Nephron (organoid): Measurements from ENCODE around the gene PLEKHO2.

ENCODE experiments used
- H3K27ac Mint-ChIP-seq, 3 experiments: 2 replicates each; pipeline ENCODE4 v1.8.0; 2020; ENCODE audit warnings: mixed read lengths in 3 of 3, mild to moderate bottlenecking in 2 of 3, moderate library complexity in 1 of 3
- H3K27me3 Mint-ChIP-seq: 2 replicates; pipeline ENCODE4 v1.8.0; 2021; ENCODE audit warnings: low read depth, mild to moderate bottlenecking, moderate library complexity, mixed read lengths
- H3K36me3 Mint-ChIP-seq: 2 replicates; pipeline ENCODE4 v1.8.0; 2020; ENCODE audit warnings: low read depth, mixed read lengths
- H3K4me1 Mint-ChIP-seq: 2 replicates; pipeline ENCODE4 v1.8.0; 2020; ENCODE audit warnings: mixed read lengths
- H3K4me3 Mint-ChIP-seq, 3 experiments: 2 replicates each; pipeline ENCODE4 v1.8.0; 2020; ENCODE audit warnings: mild to moderate bottlenecking in 3 of 3, mixed read lengths in 3 of 3, moderate library complexity in 2 of 3
- H3K9me3 Mint-ChIP-seq: 2 replicates; pipeline ENCODE4 v1.8.0; 2020; ENCODE audit warnings: mixed read lengths
- TF ChIP-seq, protein P1 (sequence below), 3 experiments: fragments of 200-600 bp; sonication (generic); IDR thresholded peaks; one replicate each; pipeline ENCODE4 v1.5.0; 2021; ENCODE audit warnings: antibody characterized with exemption in 3 of 3; ENCODE audit not compliant: unreplicated experiment in 3 of 3

Gene PLEKHO2

DNA sequence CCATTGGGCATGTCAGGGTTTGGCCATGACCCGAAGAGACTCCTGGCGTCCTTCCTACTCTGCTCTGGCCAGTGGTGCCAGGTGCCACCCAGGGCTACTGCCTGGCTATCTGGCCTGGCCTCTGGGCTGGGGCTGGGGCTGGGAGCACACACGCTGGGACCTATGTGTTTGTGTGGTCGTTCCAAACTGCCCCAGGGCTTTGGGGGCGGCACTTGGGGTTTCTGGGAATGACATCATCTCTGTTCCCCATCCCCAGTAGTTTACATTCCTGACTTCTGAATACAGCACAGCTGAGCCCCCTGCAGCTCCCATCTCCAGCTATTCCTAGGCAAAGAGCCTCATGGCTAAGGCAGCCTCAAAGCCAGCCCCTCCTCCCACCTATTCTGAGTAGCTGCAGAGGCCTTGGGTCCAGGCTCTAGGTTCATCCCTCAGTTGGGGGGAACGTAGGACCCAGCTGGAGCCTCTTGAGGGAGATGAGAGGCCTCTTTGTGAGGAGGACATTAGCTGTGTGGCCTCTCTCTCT is 24.3 kb downstream of the PLEKHO2 start:
- Mint-ChIP-seq H3K27ac (peak overlapping the region; percentile 32 to 85 (median 73)), H3K27me3 (no peaks in the 10 kb centered on the region), H3K4me1 (peaks cover 37% of the 10 kb centered on the region), H3K9me3 (no peaks in the 10 kb centered on the region), H3K4me3 (no peak overlapping the region), H3K36me3 (peaks cover 25% of the 10 kb centered on the region)
- TF ChIP-seq, protein P1, sequence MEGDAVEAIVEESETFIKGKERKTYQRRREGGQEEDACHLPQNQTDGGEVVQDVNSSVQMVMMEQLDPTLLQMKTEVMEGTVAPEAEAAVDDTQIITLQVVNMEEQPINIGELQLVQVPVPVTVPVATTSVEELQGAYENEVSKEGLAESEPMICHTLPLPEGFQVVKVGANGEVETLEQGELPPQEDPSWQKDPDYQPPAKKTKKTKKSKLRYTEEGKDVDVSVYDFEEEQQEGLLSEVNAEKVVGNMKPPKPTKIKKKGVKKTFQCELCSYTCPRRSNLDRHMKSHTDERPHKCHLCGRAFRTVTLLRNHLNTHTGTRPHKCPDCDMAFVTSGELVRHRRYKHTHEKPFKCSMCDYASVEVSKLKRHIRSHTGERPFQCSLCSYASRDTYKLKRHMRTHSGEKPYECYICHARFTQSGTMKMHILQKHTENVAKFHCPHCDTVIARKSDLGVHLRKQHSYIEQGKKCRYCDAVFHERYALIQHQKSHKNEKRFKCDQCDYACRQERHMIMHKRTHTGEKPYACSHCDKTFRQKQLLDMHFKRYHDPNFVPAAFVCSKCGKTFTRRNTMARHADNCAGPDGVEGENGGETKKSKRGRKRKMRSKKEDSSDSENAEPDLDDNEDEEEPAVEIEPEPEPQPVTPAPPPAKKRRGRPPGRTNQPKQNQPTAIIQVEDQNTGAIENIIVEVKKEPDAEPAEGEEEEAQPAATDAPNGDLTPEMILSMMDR (IDR thresholded peaks at IDR 0.05; ENCODE audit: unreplicated experiment in 3 of 3), result no peak

DNA sequence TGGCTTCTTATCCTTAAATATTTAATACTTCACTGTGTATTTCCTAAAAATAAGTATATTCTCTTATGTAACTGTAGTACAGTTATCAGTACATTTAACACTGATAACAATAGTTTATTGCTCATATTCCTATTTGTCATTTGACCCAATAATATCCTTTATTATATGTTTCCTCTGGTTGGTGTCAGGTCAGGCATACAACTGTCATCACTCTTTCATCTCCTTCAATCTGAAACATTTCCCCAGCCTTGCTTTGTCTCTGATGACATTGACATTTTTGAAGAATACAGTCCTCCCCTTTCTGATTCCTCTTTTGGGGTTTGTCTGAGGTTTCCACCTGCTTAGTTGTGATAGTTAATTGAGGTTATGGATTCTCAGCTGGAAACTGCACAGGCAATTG is 27.8 kb downstream of the PLEKHO2 start:
- no peaks in the 10 kb centered on the region for H3K9me3 Mint-ChIP-seq
- H3K4me3 Mint-ChIP-seq, result no peak overlapping the region
- TF ChIP-seq, protein P1 (IDR thresholded peaks at IDR 0.05; ENCODE audit: unreplicated experiment in 3 of 3), result no peak
- H3K4me1 Mint-ChIP-seq, result peaks cover 19% of the 10 kb centered on the region
- H3K27me3 Mint-ChIP-seq, result peaks cover 3% of the 10 kb centered on the region
- no peak overlapping the region for H3K27ac Mint-ChIP-seq
- H3K36me3 Mint-ChIP-seq, result peaks cover 6% of the 10 kb centered on the region

DNA sequence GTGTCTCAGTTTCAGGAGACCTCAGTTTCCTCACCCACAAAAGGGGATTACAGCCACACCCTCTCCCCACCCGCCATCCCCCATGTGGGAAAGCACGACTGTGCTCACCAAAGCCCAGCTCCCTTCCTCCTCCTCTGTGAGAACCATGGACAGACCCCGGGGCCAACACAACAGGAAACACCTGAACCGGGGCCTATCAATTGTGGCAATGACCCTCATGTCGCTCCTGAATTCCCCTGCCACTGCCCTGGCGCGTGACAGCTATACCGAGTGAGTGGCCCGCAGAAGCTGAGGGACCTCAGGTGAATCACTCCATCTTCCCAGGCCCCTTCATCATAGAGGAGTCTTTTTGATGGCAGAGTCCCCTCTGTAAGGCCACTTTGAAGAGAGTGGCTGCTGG is 28.6 kb downstream of the PLEKHO2 start:
- Mint-ChIP-seq H3K27me3 (peaks cover 3% of the 10 kb centered on the region), H3K27ac (no peak overlapping the region), H3K36me3 (peaks cover 6% of the 10 kb centered on the region), H3K4me3 (no peak overlapping the region), H3K4me1 (peaks cover 26% of the 10 kb centered on the region), H3K9me3 (no peaks in the 10 kb centered on the region)
- TF ChIP-seq, protein P1 (IDR thresholded peaks at IDR 0.05; ENCODE audit: unreplicated experiment in 3 of 3), result no peak

DNA sequence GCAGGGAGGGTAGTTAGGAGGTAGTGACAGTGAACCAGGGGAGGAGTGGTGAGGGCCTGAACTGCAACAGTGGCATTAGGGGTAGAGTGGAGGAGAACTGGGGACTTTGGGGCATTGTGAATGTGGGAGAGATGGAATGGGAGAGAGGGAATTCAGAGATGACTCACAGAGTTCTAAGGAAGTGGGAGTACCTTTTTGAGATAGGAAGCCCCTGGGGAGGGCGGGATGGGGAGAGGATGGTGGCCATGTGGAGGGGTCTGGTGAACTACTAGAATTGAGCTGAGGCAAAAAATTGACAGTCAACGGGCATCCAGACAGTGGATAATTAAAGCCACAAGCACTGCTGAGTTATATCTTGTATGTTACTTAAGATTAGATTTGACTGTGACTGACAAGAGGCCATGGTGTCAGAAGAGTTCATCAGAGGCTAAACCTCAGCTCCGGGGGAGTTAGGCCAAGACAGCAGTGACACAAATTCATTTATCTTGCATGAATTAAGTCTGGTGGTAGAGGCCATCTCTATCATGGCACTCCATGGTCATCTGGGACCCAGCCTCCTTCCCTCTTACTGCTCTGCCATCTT is 34.0 kb downstream of the PLEKHO2 start:
- peaks cover 5% of the 10 kb centered on the region for H3K27me3 Mint-ChIP-seq
- TF ChIP-seq, protein P1 (IDR thresholded peaks at IDR 0.05; ENCODE audit: unreplicated experiment in 3 of 3), result no peak
- H3K9me3 Mint-ChIP-seq, result no peaks in the 10 kb centered on the region
- H3K27ac Mint-ChIP-seq, result peak overlapping the region in 1 of 3 experiments; percentile 18
- H3K4me1 Mint-ChIP-seq, result peaks cover 18% of the 10 kb centered on the region
- no peaks in the 10 kb centered on the region for H3K36me3 Mint-ChIP-seq
- H3K4me3 Mint-ChIP-seq, result no peak overlapping the region

DNA sequence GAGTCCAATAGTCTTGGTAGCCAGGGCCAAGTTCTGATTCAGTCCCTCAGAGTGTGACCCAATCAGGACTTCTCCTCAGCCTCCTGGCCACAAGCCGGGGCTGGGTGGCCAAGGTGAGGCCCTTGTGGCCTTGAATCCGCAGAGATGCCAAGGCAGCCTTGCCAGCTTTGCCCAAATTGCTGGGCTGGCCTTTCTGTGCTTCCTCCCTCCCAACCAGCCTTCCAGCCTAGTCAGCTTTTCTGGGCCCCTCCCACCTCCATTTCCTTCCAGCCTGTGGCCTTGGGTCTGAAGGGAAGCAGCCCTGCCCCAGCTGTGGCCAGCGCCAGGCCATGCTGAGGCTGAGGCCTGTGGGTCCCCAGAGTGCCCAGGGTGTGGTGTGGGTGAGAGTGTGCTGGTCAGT is 35.7 kb downstream of the PLEKHO2 start:
- Mint-ChIP-seq H3K27me3 (peaks cover 7% of the 10 kb centered on the region), H3K36me3 (no peaks in the 10 kb centered on the region), H3K9me3 (no peaks in the 10 kb centered on the region)

More for the DNA sequence above, 35.7 kb downstream of the PLEKHO2 start:
- TF ChIP-seq, protein P1 (IDR thresholded peaks at IDR 0.05; ENCODE audit: unreplicated experiment in 3 of 3), result no peak
- Mint-ChIP-seq H3K27ac (no peak overlapping the region), H3K4me1 (peaks cover 18% of the 10 kb centered on the region), H3K4me3 (no peak overlapping the region)
